T-cell (primary cell): Measurements from ENCODE around the gene TMEM255B. TPM values are rescaled to one million over a fixed set of nuclear protein-coding genes. Genes with fewer than 3 reads are reported as not detected.
"Not testable (repeated sequence)": the region's sequence is repeated elsewhere in the genome, so short reads cannot be mapped to it uniquely, and the experiment has no call there.

Experiments
- ATAC-seq, 4 experiments: fragments of 200-7000 bp in 3 of 4; fragments of 150-1000 bp in 1 of 4; cut with Tn5 transposase; replicated peaks in 1 of 4; 1 replicate in 3 of 4; 2 replicates in 1 of 4; pipeline ENCODE4 v1.10.0; 2021; ENCODE audit warnings: moderate library complexity in 3 of 4, mild to moderate bottlenecking in 2 of 4, moderate number of reproducible peaks in 1 of 4
- CTCF ChIA-PET, 2 donors: fragments of 300-600 bp; sonication (Branson Sonifier 250); formaldehyde crosslinking; loops; one replicate each; lab custom pipeline; 2022; ENCODE audit warnings: antibody characterized with exemption in 2 of 2; lab: Charles Lee
- POLR2A ChIA-PET, 2 donors: fragments of 300-600 bp; sonication (Branson Sonifier 250); formaldehyde crosslinking; loops; one replicate each; lab custom pipeline; 2022; ENCODE audit warnings: antibody characterized with exemption in 2 of 2; lab: Charles Lee
- DNase-seq, 35 experiments: peaks; one replicate each; pipeline versions ENCODE4 v3.0.0 to v3.0.0-alpha.2; 2013 to 2023
- H3K27ac ChIP-seq: one replicate; pipeline ENCODE4 v1.5.1; 2013; ENCODE audit warnings: low read length
- H3K27me3 ChIP-seq, 2 experiments: replicated peaks in 1 of 2; 1 replicate in 1 of 2; 2 replicates in 1 of 2; pipeline versions ENCODE4 v1.6.1 to v1.7.0; 2013; ENCODE audit warnings: low read length in 1 of 2, mixed read lengths in 1 of 2; ENCODE audit not compliant: control insufficient read depth in 2 of 2, insufficient read depth in 2 of 2; ENCODE audit errors: extremely low read depth in 1 of 2
- H3K36me3 ChIP-seq, 2 donors: 1 replicate in 1 of 2; 2 replicates in 1 of 2; pipeline versions ENCODE4 v1.6.1 to v1.7.0; 2013; ENCODE audit warnings: low read length in 1 of 2; ENCODE audit not compliant: control insufficient read depth in 2 of 2, insufficient read depth in 1 of 2; ENCODE audit errors: extremely low read depth in 1 of 2
- H3K4me1 ChIP-seq, 2 experiments: 1 replicate in 1 of 2; 2 replicates in 1 of 2; pipeline versions ENCODE4 v1.6.1 to v1.7.0; 2013; ENCODE audit warnings: low read length in 2 of 2, mixed read lengths in 1 of 2; ENCODE audit not compliant: insufficient read depth in 2 of 2, control insufficient read depth in 1 of 2; ENCODE audit errors: extremely low read depth in 1 of 2
- H3K4me3 ChIP-seq, 2 donors: 1 replicate in 1 of 2; 2 replicates in 1 of 2; pipeline versions ENCODE4 v1.5.1 to v1.7.0; 2013; ENCODE audit warnings: mild to moderate bottlenecking in 2 of 2, low read length in 1 of 2, moderate library complexity in 1 of 2; ENCODE audit not compliant: control insufficient read depth in 1 of 2; ENCODE audit errors: extremely low read depth in 1 of 2
- H3K9me3 ChIP-seq: 2 replicates; pipeline ENCODE4 v1.7.0; 2013
- H3K27ac Mint-ChIP-seq, 2 donors: one replicate each; pipeline ENCODE4 v1.8.0; 2020 to 2021; ENCODE audit warnings: mild to moderate bottlenecking in 2 of 2, mixed read lengths in 2 of 2
- H3K27me3 Mint-ChIP-seq, 2 donors: one replicate each; pipeline ENCODE4 v1.8.0; 2021 to 2022; ENCODE audit warnings: mixed read lengths in 2 of 2
- H3K36me3 Mint-ChIP-seq: one replicate; pipeline ENCODE4 v1.8.0; 2021; ENCODE audit warnings: mixed read lengths
- H3K4me1 Mint-ChIP-seq, 3 donors: one replicate each; pipeline ENCODE4 v1.8.0; 2020 to 2022; ENCODE audit warnings: mixed read lengths in 3 of 3, mild to moderate bottlenecking in 1 of 3
- H3K4me3 Mint-ChIP-seq, 3 donors: one replicate each; pipeline ENCODE4 v1.8.0; 2020 to 2022; ENCODE audit warnings: mild to moderate bottlenecking in 3 of 3, mixed read lengths in 3 of 3, moderate library complexity in 3 of 3
- H3K9me3 Mint-ChIP-seq, 3 donors: one replicate each; pipeline ENCODE4 v1.8.0; 2020 to 2022; ENCODE audit warnings: mixed read lengths in 3 of 3
- WGBS: methylation state at CpG from one replicate; pipeline ENCODE4 v1.1.5; 2013; ENCODE audit warnings: missing lambda C conversion rate; ENCODE audit not compliant: insufficient coverage; 5-methylcytosine and 5-hydroxymethylcytosine counted together
- total RNA-seq, 35 experiments: library from RNA in 6 of 35; stranded (reverse) in 6 of 35; fragments of 120-200 nt in 1 of 35; gene quantifications; one replicate each; pipeline versions ENCODE4 v1.2.1 to v1.2.4 and lab custom pipeline; 2013 to 2026

TMEM255B gene
- total RNA-seq, 5 donors from 2014 or later (not counting 1 experiment from before 2014, with no cell fraction given) = 0.76 to 1.2 (median 0.89) TPM

GRCh38 chr13:113832205-113832604, 73.2 kb downstream of the TMEM255B start:
- H3K4me1 ChIP-seq = no peaks in the 10 kb centered on the region
- H3K9me3 Mint-ChIP-seq = no peaks in the 10 kb centered on the region
- ChIA-PET POLR2A (no interaction called here), CTCF (no interaction called here)
- ATAC-seq (no peak), DNase-seq (no peak)
- peaks cover 0 to 5% of the 10 kb centered on the region in 2 donors for H3K36me3 ChIP-seq
- no peaks in the 10 kb centered on the region for H3K4me1 Mint-ChIP-seq
- H3K27me3 Mint-ChIP-seq = no peaks in the 10 kb centered on the region
- no peaks in the 10 kb centered on the region for H3K9me3 ChIP-seq
- no peak overlapping the region for H3K27ac ChIP-seq
- peaks cover 7% of the 10 kb centered on the region for H3K36me3 Mint-ChIP-seq
- H3K27me3 ChIP-seq = peaks cover 0 to 10% of the 10 kb centered on the region in 2 experiments
- no peak overlapping the region for H3K4me3 Mint-ChIP-seq
- no peak overlapping the region for H3K4me3 ChIP-seq
- H3K27ac Mint-ChIP-seq = no peak overlapping the region
- 93% methylated on average over 19 of the region's 19 CpGs for WGBS

- H3K4me1 ChIP-seq = no peaks in the 10 kb centered on the region
- ATAC-seq = no peak
- peaks cover 6% of the 10 kb centered on the region for H3K36me3 Mint-ChIP-seq
- ChIA-PET POLR2A (no interaction called here), CTCF (no interaction called here)
- H3K27ac ChIP-seq = no peak overlapping the region
- no peaks in the 10 kb centered on the region for H3K27me3 Mint-ChIP-seq
- no peak overlapping the region for H3K4me3 Mint-ChIP-seq
- 98% methylated on average over 18 of the region's 23 CpGs for WGBS
- H3K27ac Mint-ChIP-seq = no peak overlapping the region
- DNase-seq = no peak
- peaks cover 0 to 11% of the 10 kb centered on the region in 2 experiments for H3K27me3 ChIP-seq
- H3K4me3 ChIP-seq = no peak overlapping the region
- no peaks in the 10 kb centered on the region for H3K9me3 Mint-ChIP-seq
- H3K36me3 ChIP-seq = peaks cover 0 to 5% of the 10 kb centered on the region in 2 donors
- H3K4me1 Mint-ChIP-seq = peaks cover 0 to 2% (median 0%) of the 10 kb centered on the region in 3 donors
- H3K9me3 ChIP-seq = no peaks in the 10 kb centered on the region
Measured at GRCh38 chr13:113832631-113833030, 73.6 kb downstream of the TMEM255B start.

GRCh38 chr13:113833111-113833830, 74.2 kb downstream of the TMEM255B start:
- Histone ChIP-seq H3K27me3 (peaks cover 0 to 13% of the 10 kb centered on the region in 2 experiments), H3K4me3 (no peak overlapping the region), H3K9me3 (no peaks in the 10 kb centered on the region), H3K36me3 (peaks cover 0 to 5% of the 10 kb centered on the region in 2 donors), H3K4me1 (no peaks in the 10 kb centered on the region), H3K27ac (no peak overlapping the region)
- ChIA-PET POLR2A (no interaction called here), CTCF (no interaction called here)
- ATAC-seq = no peak
- Mint-ChIP-seq H3K36me3 (peaks cover 5% of the 10 kb centered on the region), H3K27ac (no peak overlapping the region), H3K9me3 (no peaks in the 10 kb centered on the region), H3K4me3 (no peak overlapping the region), H3K4me1 (peaks cover 0 to 5% (median 0%) of the 10 kb centered on the region in 3 donors), H3K27me3 (no peaks in the 10 kb centered on the region)
- 96% methylated on average over 21 of the region's 25 CpGs for WGBS
- DNase-seq = no peak

GRCh38 chr13:113834006-113834405, 75.0 kb downstream of the TMEM255B start:
- H3K4me1 ChIP-seq, H3K27ac Mint-ChIP-seq, H3K9me3 ChIP-seq, H3K36me3 ChIP-seq, H3K4me1 Mint-ChIP-seq, H3K4me3 Mint-ChIP-seq, H3K9me3 Mint-ChIP-seq, POLR2A ChIA-PET, H3K36me3 Mint-ChIP-seq, H3K27ac ChIP-seq, CTCF ChIA-PET, H3K27me3 Mint-ChIP-seq, ATAC-seq, H3K4me3 ChIP-seq, DNase-seq: not testable (repeated sequence)
- H3K27me3 ChIP-seq = peaks cover 0 to 14% of the 10 kb centered on the region in 2 experiments
- WGBS = 94% methylated on average over 14 of the region's 17 CpGs

- Histone ChIP-seq H3K27ac (no peak overlapping the region), H3K27me3 (peaks cover 0 to 18% of the 10 kb centered on the region in 2 experiments), H3K9me3 (no peaks in the 10 kb centered on the region), H3K4me3 (no peak overlapping the region), H3K4me1 (peaks cover 0 to 4% of the 10 kb centered on the region in 2 experiments), H3K36me3 (peaks cover 0 to 5% of the 10 kb centered on the region in 2 donors)
- H3K36me3 Mint-ChIP-seq = peaks cover 5% of the 10 kb centered on the region
- no peak for DNase-seq
- H3K4me1 Mint-ChIP-seq = peaks cover 0 to 5% (median 0%) of the 10 kb centered on the region in 3 donors
- H3K27ac Mint-ChIP-seq = no peak overlapping the region
- no peak overlapping the region for H3K4me3 Mint-ChIP-seq
- CTCF ChIA-PET = no interaction called here
- ATAC-seq = no peak
- POLR2A ChIA-PET = no interaction called here
- WGBS = 94% methylated on average over 33 of the region's 38 CpGs
- no peaks in the 10 kb centered on the region for H3K27me3 Mint-ChIP-seq
- H3K9me3 Mint-ChIP-seq = no peaks in the 10 kb centered on the region
Measured at GRCh38 chr13:113834496-113835200, 75.6 kb downstream of the TMEM255B start.

GRCh38 chr13:113835461-113836270, 76.6 kb downstream of the TMEM255B start:
- Histone ChIP-seq H3K4me3 (no peak overlapping the region), H3K27ac (no peak overlapping the region), H3K9me3 (no peaks in the 10 kb centered on the region), H3K27me3 (peaks cover 0 to 26% of the 10 kb centered on the region in 2 experiments), H3K4me1 (peaks cover 0 to 14% of the 10 kb centered on the region in 2 experiments), H3K36me3 (peaks cover 0 to 5% of the 10 kb centered on the region in 2 donors)
- H3K4me3 Mint-ChIP-seq = no peak overlapping the region
- peaks cover 0 to 5% (median 0%) of the 10 kb centered on the region in 3 donors for H3K4me1 Mint-ChIP-seq
- CTCF ChIA-PET = no interaction called here
- DNase-seq = no peak
- WGBS = 95% methylated on average over 26 of the region's 37 CpGs
- H3K36me3 Mint-ChIP-seq = peaks cover 5% of the 10 kb centered on the region
- no peak overlapping the region for H3K27ac Mint-ChIP-seq
- ATAC-seq = no peak
- POLR2A ChIA-PET = no interaction called here
- H3K9me3 Mint-ChIP-seq = no peaks in the 10 kb centered on the region
- no peaks in the 10 kb centered on the region for H3K27me3 Mint-ChIP-seq
